H1 (cell line): Measurements from ENCODE around the gene SLC24A3. TPM values are rescaled to one million over a fixed set of nuclear protein-coding genes. Genes with fewer than 3 reads are reported as not detected.

Experiments used
- CTCF ChIA-PET: fragments of 300-600 bp; sonication (Branson Sonifier 250); formaldehyde crosslinking; loops from one replicate; lab custom pipeline; 2021; ENCODE audit not compliant: partially characterized antibody; lab: Charles Lee
- POLR2A ChIA-PET: fragments of 300-600 bp; sonication (Branson Sonifier 250); formaldehyde crosslinking; loops from one replicate; lab custom pipeline; 2021; ENCODE audit warnings: inconsistent platforms; ENCODE audit not compliant: partially characterized antibody; lab: Charles Lee
- DNase-seq, 2 experiments: peaks; one replicate each; pipeline versions ENCODE4 v3.0.0 to v3.0.0-alpha.2; 2010 to 2022; ENCODE audit warnings: low spot score in 2 of 2, low read depth in 1 of 2, mixed read lengths in 1 of 2
- FAIRE-seq: peaks from 2 replicates; lab custom pipeline; 2011; peaks lifted over from hg19 to GRCh38; lab: Jason Lieb, UNC
- H2AFZ ChIP-seq: 2 replicates; pipeline ENCODE4 v1.8.1; 2012; ENCODE audit warnings: low read length, inconsistent platforms
- H2AK5ac ChIP-seq: 2 replicates; pipeline ENCODE4 v1.6.1; 2013; ENCODE audit warnings: low read depth, low read length
- H2BK120ac ChIP-seq: replicated peaks from 2 replicates; pipeline ENCODE3; 2013; ENCODE audit warnings: low read depth, low read length, inconsistent platforms
- H2BK12ac ChIP-seq: 2 replicates; pipeline ENCODE4 v1.6.1; 2013; ENCODE audit warnings: low read depth, low read length
- H2BK15ac ChIP-seq: 2 replicates; pipeline ENCODE4 v1.6.1; 2013; ENCODE audit warnings: low read length
- H2BK20ac ChIP-seq: 2 replicates; pipeline ENCODE4 v1.6.1; 2013; ENCODE audit warnings: low read length
- H2BK5ac ChIP-seq: 2 replicates; pipeline ENCODE4 v1.6.1; 2013; ENCODE audit warnings: low read depth, low read length
- H3K14ac ChIP-seq: 2 replicates; pipeline ENCODE4 v1.6.1; 2013; ENCODE audit warnings: inconsistent platforms; ENCODE audit not compliant: insufficient read length
- H3K18ac ChIP-seq: 2 replicates; pipeline ENCODE4 v1.6.1; 2013; ENCODE audit warnings: low read length; ENCODE audit errors: extremely low read depth
- H3K23ac ChIP-seq: 2 replicates; pipeline ENCODE4 v1.6.1; 2013; ENCODE audit warnings: inconsistent platforms; ENCODE audit not compliant: insufficient read length
- H3K23me2 ChIP-seq: 2 replicates; pipeline ENCODE4 v1.6.1; 2013; ENCODE audit warnings: low read depth, low read length
- H3K27ac ChIP-seq: 2 replicates; pipeline ENCODE4 v1.6.1; 2011; ENCODE audit warnings: low read depth, low read length, inconsistent platforms
- H3K27me3 ChIP-seq, 4 experiments: replicated peaks in 1 of 4; 1 replicate in 1 of 4; 2 replicates in 3 of 4; pipeline versions ENCODE4 v1.6.1 to v1.8.1; 2011 to 2013; ENCODE audit warnings: low read length in 3 of 4, mild to moderate bottlenecking in 3 of 4, inconsistent platforms in 2 of 4, mixed read lengths in 2 of 4, moderate library complexity in 1 of 4; ENCODE audit not compliant: control insufficient read depth in 3 of 4, insufficient read depth in 3 of 4; ENCODE audit errors: extremely low read depth in 1 of 4
- H3K36me3 ChIP-seq, 4 experiments: 2 replicates each; pipeline versions ENCODE4 v1.6.1 to v1.8.1; 2011 to 2013; ENCODE audit warnings: mild to moderate bottlenecking in 4 of 4, low read length in 3 of 4, moderate library complexity in 2 of 4, control low read depth in 1 of 4, inconsistent platforms in 1 of 4; ENCODE audit not compliant: insufficient read depth in 4 of 4, control insufficient read depth in 2 of 4
- H3K4ac ChIP-seq: replicated peaks from 2 replicates; pipeline ENCODE3; 2013; ENCODE audit warnings: low read length, low read depth, mixed read lengths, inconsistent platforms; ENCODE audit not compliant: insufficient read length
- H3K4me1 ChIP-seq, 4 experiments: replicated peaks in 1 of 4; 1 replicate in 1 of 4; 2 replicates in 3 of 4; pipeline versions ENCODE4 v1.6.1 to v1.8.1; 2011 to 2013; ENCODE audit warnings: low read length in 3 of 4, inconsistent platforms in 2 of 4, mixed read lengths in 1 of 4; ENCODE audit not compliant: insufficient read depth in 4 of 4, control insufficient read depth in 3 of 4
- H3K4me2 ChIP-seq, 2 experiments: 2 replicates each; pipeline versions ENCODE4 v1.6.1 to v1.8.1; 2011 to 2013; ENCODE audit warnings: low read depth in 2 of 2, low read length in 2 of 2, control low read depth in 1 of 2, inconsistent platforms in 1 of 2, mild to moderate bottlenecking in 1 of 2; ENCODE audit not compliant: insufficient read depth in 1 of 2
- H3K4me3 ChIP-seq, 4 experiments: fragments of 200-600, 300-600 bp in 1 of 4; sonication (generic), shearing (Covaris generic), sonication (Bioruptor Twin) in 1 of 4; 2 replicates each; pipeline versions ENCODE4 v1.5.1 to v1.8.1; 2011 to 2016; ENCODE audit warnings: low read length in 4 of 4, low read depth in 3 of 4, control low read depth in 2 of 4, inconsistent platforms in 2 of 4, mild to moderate bottlenecking in 2 of 4, mixed read lengths in 1 of 4, moderate library complexity in 1 of 4; ENCODE audit not compliant: insufficient read depth in 2 of 4; ENCODE audit errors: extremely low read depth in 1 of 4
- H3K56ac ChIP-seq: replicated peaks from 2 replicates; pipeline ENCODE3; 2013; ENCODE audit warnings: low read depth, mild to moderate bottlenecking, mixed read lengths, low read length, inconsistent platforms; ENCODE audit not compliant: insufficient read length
- H3K79me1 ChIP-seq: 2 replicates; pipeline ENCODE4 v1.6.1; 2013; ENCODE audit warnings: low read depth, low read length, control low read depth
- H3K79me2 ChIP-seq, 2 experiments: 2 replicates each; pipeline versions ENCODE4 v1.6.1 to v1.8.1; 2012 to 2013; ENCODE audit warnings: low read length in 2 of 2, mild to moderate bottlenecking in 2 of 2, inconsistent platforms in 1 of 2; ENCODE audit not compliant: insufficient read depth in 2 of 2, control insufficient read depth in 1 of 2
- H3K9ac ChIP-seq, 4 experiments: replicated peaks in 1 of 4; 1 replicate in 1 of 4; 2 replicates in 3 of 4; pipeline versions ENCODE4 v1.6.1 to v1.8.1; 2011 to 2013; ENCODE audit warnings: low read depth in 3 of 4, low read length in 3 of 4, control low read depth in 2 of 4, mild to moderate bottlenecking in 2 of 4, moderate library complexity in 2 of 4, inconsistent platforms in 1 of 4; ENCODE audit errors: extremely low read depth in 1 of 4
- H3K9me3 ChIP-seq, 2 experiments: 2 replicates each; pipeline versions ENCODE4 v1.6.1 to v1.8.1; 2012 to 2013; ENCODE audit warnings: mild to moderate bottlenecking in 2 of 2, moderate library complexity in 2 of 2, control low read depth in 1 of 2, inconsistent platforms in 1 of 2, low read depth in 1 of 2, low read length in 1 of 2, mixed read lengths in 1 of 2; ENCODE audit not compliant: insufficient read depth in 2 of 2
- H4K20me1 ChIP-seq, 2 experiments: replicated peaks in 1 of 2; 2 replicates each; pipeline versions ENCODE3 to v1.8.1; 2011 to 2013; ENCODE audit warnings: inconsistent platforms in 2 of 2, low read length in 2 of 2, mild to moderate bottlenecking in 1 of 2; ENCODE audit not compliant: insufficient read depth in 2 of 2, control insufficient read depth in 1 of 2
- H4K5ac ChIP-seq: 2 replicates; pipeline ENCODE4 v1.6.1; 2013; ENCODE audit warnings: low read length, low read depth, mixed read lengths, inconsistent platforms; ENCODE audit not compliant: insufficient read length
- H4K8ac ChIP-seq: 2 replicates; pipeline ENCODE4 v1.8.0; 2013; ENCODE audit warnings: mild to moderate bottlenecking, moderate library complexity, low read length, inconsistent platforms; ENCODE audit not compliant: insufficient read depth; ENCODE audit errors: extremely low read depth
- H4K91ac ChIP-seq: replicated peaks from 2 replicates; pipeline ENCODE3; 2013; ENCODE audit warnings: low read length, mixed read lengths, inconsistent platforms; ENCODE audit not compliant: insufficient read length
- CBX5 ChIP-seq: fragments of 300-800, 300-1000 bp; sonication (generic); IDR thresholded peaks from 2 replicates; pipeline ENCODE4 v1.7.1; 2016; ENCODE audit warnings: antibody characterized with exemption, low read length, low read depth
- CHD2 ChIP-seq: IDR thresholded peaks from 2 replicates; pipeline ENCODE4 v1.6.1; 2012; ENCODE audit warnings: low read length, improper control_type of control experiment
- CREB1 ChIP-seq: IDR thresholded peaks from 2 replicates; pipeline ENCODE4 v1.6.1; 2012; ENCODE audit warnings: inconsistent platforms
- EZH2 ChIP-seq: fragments of 200-600 bp; sonication (generic); IDR thresholded peaks from 2 replicates; pipeline ENCODE4 v1.7.1; 2012; ENCODE audit warnings: low read depth, mild to moderate bottlenecking, moderate library complexity, low read length, inconsistent platforms; ENCODE audit not compliant: severe bottlenecking
- FOSL1 ChIP-seq: IDR thresholded peaks from 2 replicates; pipeline ENCODE4 v1.6.1; 2011; ENCODE audit warnings: mild to moderate bottlenecking, low read depth, low read length, moderate library complexity; ENCODE audit not compliant: insufficient read depth
- GTF2F1 ChIP-seq: IDR thresholded peaks from 2 replicates; pipeline ENCODE4 v1.6.1; 2012; ENCODE audit warnings: low read depth, low read length, improper control_type of control experiment, borderline replicate concordance
- JUND ChIP-seq: IDR thresholded peaks from 2 replicates; pipeline ENCODE4 v1.6.1; 2011; ENCODE audit warnings: mild to moderate bottlenecking, improper control_type of control experiment, low read length
- RBBP5 ChIP-seq: IDR thresholded peaks from 2 replicates; pipeline ENCODE4 v1.7.1; 2012; ENCODE audit warnings: low read depth, mild to moderate bottlenecking, inconsistent platforms, low read length, moderate library complexity, borderline replicate concordance
- SAP30 ChIP-seq: fragments of 300-600 bp; sonication (generic); IDR thresholded peaks from 2 replicates; pipeline ENCODE4 v1.7.1; 2012; ENCODE audit warnings: low read length, moderate library complexity, mild to moderate bottlenecking, inconsistent platforms; ENCODE audit not compliant: insufficient read depth, insufficient replicate concordance
- SP4 ChIP-seq: IDR thresholded peaks from 2 replicates; pipeline ENCODE4 v1.6.1; 2012; ENCODE audit warnings: low read length, inconsistent platforms
- TBP ChIP-seq: IDR thresholded peaks from 2 replicates; pipeline ENCODE4 v1.6.1; 2011; ENCODE audit warnings: low read depth, low read length, improper control_type of control experiment
- ZNF274 ChIP-seq: IDR thresholded peaks from 2 replicates; pipeline ENCODE4 v1.7.0; 2012; ENCODE audit warnings: low read length, borderline replicate concordance; ENCODE audit errors: extremely low read depth
- WGBS, 2 experiments: shearing (Covaris generic) in 1 of 2; methylation state at CpG; one replicate each; pipeline versions ENCODE4 v1.1.6 to v1.1.7; 2013 to 2015; ENCODE audit warnings: low lambda C conversion rate in 2 of 2, mixed read lengths in 2 of 2, inconsistent platforms in 1 of 2, low coverage in 1 of 2, missing lambda C conversion rate in 1 of 2; ENCODE audit not compliant: insufficient replicate concordance in 2 of 2, insufficient coverage in 1 of 2, insufficient read length in 1 of 2; ENCODE audit errors: extremely low coverage in 1 of 2, missing lambda C conversion rate in 1 of 2; 5-methylcytosine and 5-hydroxymethylcytosine counted together
- polyA plus RNA-seq, 7 experiments: library from polyadenylated mRNA; depleted of rRNA in 3 of 7; stranded (reverse) in 5 of 7; unstranded in 2 of 7; fragments of >200 nt in 5 of 7; fragments of 200-250 nt in 2 of 7; gene quantifications; 1 replicate in 5 of 7; 2 replicates in 1 of 7; 4 replicates in 1 of 7; pipeline versions ENCODE4 v1.2.1 to v1.2.3, GENCODE V29; 2011 to 2013; ENCODE audit warnings: missing spikeins in 2 of 7, mixed read lengths in 2 of 7
- total RNA-seq: library from RNA; stranded (reverse); fragmentation: NEBNext Ultra II Directional; extraction: Animal tissue kit (Norgen Biotek cat#: 25700); gene quantifications from 2 replicates; pipeline ENCODE4 v1.2.1, GENCODE V29; 2021
- TF ChIP-seq, protein P1 (sequence below): IDR thresholded peaks from 2 replicates; pipeline ENCODE4 v1.6.1; 2012; ENCODE audit warnings: low read length, inconsistent platforms

The SLC24A3 gene
- total and polyA plus RNA-seq, 2 of the 8 experiments (the other 6 are each of a cell fraction or from before 2014, with no cell fraction given), result 4.5 to 6.3 TPM

DNA sequence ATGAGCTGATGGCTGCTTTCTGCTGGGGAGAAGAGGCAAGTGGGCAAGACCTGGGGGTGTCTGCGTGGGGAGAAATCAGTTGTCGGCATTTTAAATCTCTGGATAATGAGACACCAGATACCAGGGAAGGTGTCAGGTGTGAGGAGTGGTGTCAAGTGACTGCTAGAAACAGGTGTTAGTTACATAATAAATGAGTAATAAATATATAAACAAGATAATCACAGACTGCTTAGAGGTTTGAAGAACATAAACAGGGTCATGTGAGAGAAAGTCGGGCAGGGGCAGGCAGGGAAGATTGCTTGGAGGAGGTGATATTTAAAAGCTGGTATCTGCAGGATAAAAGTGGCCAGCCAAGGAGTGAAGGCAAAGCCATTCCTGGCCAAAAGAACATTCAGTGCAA lies 458.4 kb downstream of the SLC24A3 start:
- Histone ChIP-seq H2AK5ac (no peak overlapping the region), H3K36me3 (no peaks in the 10 kb centered on the region), H3K14ac (no peak overlapping the region), H4K20me1 (no peaks in the 10 kb centered on the region), H3K4me1 (no peaks in the 10 kb centered on the region), H3K56ac (no peak overlapping the region), H4K91ac (no peak overlapping the region), H2BK12ac (no peak overlapping the region), H2AFZ (no peak overlapping the region), H2BK5ac (no peak overlapping the region), H3K23ac (no peak overlapping the region), H3K4me2 (no peak overlapping the region), H3K79me1 (no peaks in the 10 kb centered on the region), H3K23me2 (no peaks in the 10 kb centered on the region; the same call in 1 of the 2 replicates), H2BK15ac (no peak overlapping the region), H2BK120ac (no peak overlapping the region), H4K8ac (no peak overlapping the region), H3K4me3 (no peak overlapping the region), H4K5ac (no peak overlapping the region), H3K9me3 (no peaks in the 10 kb centered on the region), H3K79me2 (no peaks in the 10 kb centered on the region), H3K4ac (no peak overlapping the region), H3K9ac (no peak overlapping the region), H3K27me3 (no peaks in the 10 kb centered on the region), H3K27ac (no peak overlapping the region), H2BK20ac (no peak overlapping the region), H3K18ac (no peak overlapping the region)
- ChIA-PET CTCF (no interaction called here), POLR2A (no interaction called here)
- DNase-seq (no peak), FAIRE-seq (no peak)
- 96% methylated on average over 3 of the region's 3 CpGs; no CpG with 5 or more reads in 1 of the 2 experiments for WGBS, 2 experiments
- TF ChIP-seq SP4, result no peak
- TF ChIP-seq FOSL1, result no peak
- no peak for TF ChIP-seq CBX5
- no peak for TF ChIP-seq CHD2
- no peak for TF ChIP-seq JUND
- no peak for TF ChIP-seq TBP
- TF ChIP-seq ZNF274, result no peak
- TF ChIP-seq, protein P1, sequence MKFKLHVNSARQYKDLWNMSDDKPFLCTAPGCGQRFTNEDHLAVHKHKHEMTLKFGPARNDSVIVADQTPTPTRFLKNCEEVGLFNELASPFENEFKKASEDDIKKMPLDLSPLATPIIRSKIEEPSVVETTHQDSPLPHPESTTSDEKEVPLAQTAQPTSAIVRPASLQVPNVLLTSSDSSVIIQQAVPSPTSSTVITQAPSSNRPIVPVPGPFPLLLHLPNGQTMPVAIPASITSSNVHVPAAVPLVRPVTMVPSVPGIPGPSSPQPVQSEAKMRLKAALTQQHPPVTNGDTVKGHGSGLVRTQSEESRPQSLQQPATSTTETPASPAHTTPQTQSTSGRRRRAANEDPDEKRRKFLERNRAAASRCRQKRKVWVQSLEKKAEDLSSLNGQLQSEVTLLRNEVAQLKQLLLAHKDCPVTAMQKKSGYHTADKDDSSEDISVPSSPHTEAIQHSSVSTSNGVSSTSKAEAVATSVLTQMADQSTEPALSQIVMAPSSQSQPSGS, result no peak
- TF ChIP-seq GTF2F1, result no peak
- no peak for TF ChIP-seq SAP30
- TF ChIP-seq RBBP5, result no peak
- TF ChIP-seq EZH2, result no peak
- no peak for TF ChIP-seq CREB1
